Astrocyte (in vitro differentiated cells and primary cell): Measurements from ENCODE around the gene DPEP3. TPM values are rescaled to one million over a fixed set of nuclear protein-coding genes. Genes with fewer than 3 reads are reported as not detected.
A peak's percentile ranks its signal among the peaks of the same experiment; 100 is the strongest.
"Not testable (repeated sequence)": the region's sequence is repeated elsewhere in the genome, so short reads cannot be mapped to it uniquely, and the experiment has no call there.

ENCODE experiments used
- DNase-seq: peaks from one replicate; pipeline ENCODE4 v3.0.0-alpha.2; 2010; ENCODE audit warnings: low read depth
- FAIRE-seq: peaks from 2 replicates; lab custom pipeline; 2011; peaks lifted over from hg19 to GRCh38; lab: Jason Lieb, UNC
- H2AFZ ChIP-seq: 2 replicates; pipeline ENCODE4 v1.6.0; 2012; ENCODE audit warnings: low read depth, low read length, inconsistent platforms
- H3K27ac ChIP-seq: 2 replicates; pipeline ENCODE4 v1.5.1; 2011; ENCODE audit warnings: low read depth, low read length, inconsistent platforms
- H3K27me3 ChIP-seq: 2 replicates; pipeline ENCODE4 v1.6.0; 2011; ENCODE audit warnings: low read length, inconsistent platforms; ENCODE audit not compliant: insufficient read depth
- H3K36me3 ChIP-seq: 2 replicates; pipeline ENCODE4 v1.5.1; 2011; ENCODE audit warnings: low read length, inconsistent platforms; ENCODE audit not compliant: insufficient read depth
- H3K4me1 ChIP-seq: 2 replicates; pipeline ENCODE4 v1.5.1; 2011; ENCODE audit warnings: low read length, inconsistent platforms; ENCODE audit not compliant: insufficient read depth
- H3K4me2 ChIP-seq: 2 replicates; pipeline ENCODE4 v1.6.0; 2012; ENCODE audit warnings: low read length, inconsistent platforms
- H3K4me3 ChIP-seq: 2 replicates; pipeline ENCODE4 v1.5.1; 2011; ENCODE audit warnings: low read depth, mild to moderate bottlenecking, low read length, inconsistent platforms; ENCODE audit not compliant: insufficient read depth
- H3K79me2 ChIP-seq: 2 replicates; pipeline ENCODE4 v1.6.0; 2012; ENCODE audit warnings: mild to moderate bottlenecking, low read length, inconsistent platforms; ENCODE audit not compliant: insufficient read depth
- H3K9ac ChIP-seq: 2 replicates; pipeline ENCODE4 v1.6.0; 2012; ENCODE audit warnings: mild to moderate bottlenecking, low read length, inconsistent platforms
- H3K9me3 ChIP-seq: 2 replicates; pipeline ENCODE4 v1.5.1; 2012; ENCODE audit warnings: low read depth, mild to moderate bottlenecking, low read length, inconsistent platforms; ENCODE audit not compliant: insufficient read depth
- H4K20me1 ChIP-seq: 2 replicates; pipeline ENCODE4 v1.6.0; 2012; ENCODE audit warnings: low read length, inconsistent platforms; ENCODE audit not compliant: insufficient read depth
- H3K27ac Mint-ChIP-seq: one replicate; pipeline ENCODE4 v1.8.0; 2021; ENCODE audit warnings: mild to moderate bottlenecking, mixed read lengths; ENCODE audit not compliant: unreplicated experiment
- H3K27me3 Mint-ChIP-seq: one replicate; pipeline ENCODE4 v1.8.0; 2021; ENCODE audit warnings: low read depth, mixed read lengths; ENCODE audit not compliant: unreplicated experiment
- H3K36me3 Mint-ChIP-seq: one replicate; pipeline ENCODE4 v1.8.0; 2021; ENCODE audit warnings: low read depth, mixed read lengths; ENCODE audit not compliant: unreplicated experiment
- H3K4me1 Mint-ChIP-seq: one replicate; pipeline ENCODE4 v1.8.0; 2021; ENCODE audit warnings: low read depth, mixed read lengths; ENCODE audit not compliant: unreplicated experiment
- H3K4me3 Mint-ChIP-seq: one replicate; pipeline ENCODE4 v1.8.0; 2021; ENCODE audit warnings: mild to moderate bottlenecking, moderate library complexity, mixed read lengths; ENCODE audit not compliant: unreplicated experiment
- H3K9me3 Mint-ChIP-seq: one replicate; pipeline ENCODE4 v1.8.0; 2021; ENCODE audit warnings: mild to moderate bottlenecking, mixed read lengths; ENCODE audit not compliant: unreplicated experiment
- EZH2 ChIP-seq: IDR thresholded peaks from 2 replicates; pipeline ENCODE4 v1.6.1; 2012; ENCODE audit warnings: mild to moderate bottlenecking, low read length, inconsistent platforms; ENCODE audit not compliant: insufficient read depth
- total RNA-seq: library from RNA; stranded (reverse); gene quantifications from 2 replicates; pipeline ENCODE4 v1.2.1, GENCODE V29; 2021
- TF ChIP-seq, protein P1 (sequence below): IDR thresholded peaks from 2 replicates; pipeline ENCODE4 v1.5.1; 2011; ENCODE audit warnings: low read depth, mild to moderate bottlenecking, inconsistent platforms, low read length, moderate library complexity; ENCODE audit not compliant: insufficient read depth

Gene DPEP3
- total RNA-seq, 1 donor from 2014 or later = not detected

DNA sequence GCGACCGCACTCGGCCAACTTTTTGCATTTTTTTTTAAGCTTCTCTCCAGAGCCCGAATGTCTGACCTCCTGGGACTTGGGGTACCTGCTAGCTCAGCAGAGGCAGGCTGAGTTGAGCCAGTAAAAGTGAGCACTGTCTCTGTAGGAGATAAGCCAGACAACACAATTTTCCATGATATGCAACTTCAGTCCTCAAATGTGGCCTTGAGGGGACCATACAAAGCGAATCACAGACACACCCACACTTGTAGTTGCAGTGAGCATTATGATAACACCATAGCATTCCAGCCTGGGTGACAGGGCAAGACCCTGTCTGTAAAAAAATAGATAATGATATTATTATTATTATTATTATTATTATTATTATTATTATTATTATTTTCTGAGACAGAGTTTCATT lies 16.4 kb upstream of the DPEP3 start:
- no peak overlapping the region for H3K4me3 Mint-ChIP-seq

DNA sequence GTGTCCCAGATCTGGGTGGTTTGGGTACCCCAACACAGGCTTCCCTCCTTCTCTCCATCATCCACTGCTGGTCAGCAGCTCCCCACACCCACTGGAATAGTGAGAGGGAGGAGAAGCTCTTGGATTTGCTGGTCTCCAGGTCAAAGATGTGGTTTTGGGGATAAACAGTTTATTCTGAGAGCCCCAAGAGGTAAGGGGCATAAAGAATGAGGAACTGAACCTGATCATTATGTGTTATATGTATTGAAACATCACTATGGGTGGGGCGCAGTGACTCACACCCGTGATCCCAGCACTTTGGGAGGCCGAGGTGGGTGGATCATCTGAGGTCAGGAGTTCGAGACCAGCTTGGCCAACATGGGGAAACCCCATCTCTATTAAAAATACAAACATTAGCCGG lies 15.1 kb upstream of the DPEP3 start:
- Histone ChIP-seq H3K4me3 (no peak overlapping the region), H2AFZ (no peak overlapping the region), H3K79me2 (no peaks in the 10 kb centered on the region), H3K27me3 (peaks cover 3% of the 10 kb centered on the region), H3K9me3 (no peaks in the 10 kb centered on the region), H3K9ac (no peak overlapping the region), H3K4me1 (no peaks in the 10 kb centered on the region), H3K36me3 (no peaks in the 10 kb centered on the region), H3K27ac (no peak overlapping the region), H3K4me2 (no peak overlapping the region), H4K20me1 (no peaks in the 10 kb centered on the region)
- TF ChIP-seq, protein P1, sequence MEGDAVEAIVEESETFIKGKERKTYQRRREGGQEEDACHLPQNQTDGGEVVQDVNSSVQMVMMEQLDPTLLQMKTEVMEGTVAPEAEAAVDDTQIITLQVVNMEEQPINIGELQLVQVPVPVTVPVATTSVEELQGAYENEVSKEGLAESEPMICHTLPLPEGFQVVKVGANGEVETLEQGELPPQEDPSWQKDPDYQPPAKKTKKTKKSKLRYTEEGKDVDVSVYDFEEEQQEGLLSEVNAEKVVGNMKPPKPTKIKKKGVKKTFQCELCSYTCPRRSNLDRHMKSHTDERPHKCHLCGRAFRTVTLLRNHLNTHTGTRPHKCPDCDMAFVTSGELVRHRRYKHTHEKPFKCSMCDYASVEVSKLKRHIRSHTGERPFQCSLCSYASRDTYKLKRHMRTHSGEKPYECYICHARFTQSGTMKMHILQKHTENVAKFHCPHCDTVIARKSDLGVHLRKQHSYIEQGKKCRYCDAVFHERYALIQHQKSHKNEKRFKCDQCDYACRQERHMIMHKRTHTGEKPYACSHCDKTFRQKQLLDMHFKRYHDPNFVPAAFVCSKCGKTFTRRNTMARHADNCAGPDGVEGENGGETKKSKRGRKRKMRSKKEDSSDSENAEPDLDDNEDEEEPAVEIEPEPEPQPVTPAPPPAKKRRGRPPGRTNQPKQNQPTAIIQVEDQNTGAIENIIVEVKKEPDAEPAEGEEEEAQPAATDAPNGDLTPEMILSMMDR = no peak
- TF ChIP-seq EZH2 = no peak
- Mint-ChIP-seq H3K27me3 (peaks cover 23% of the 10 kb centered on the region), H3K4me1 (peaks cover 3% of the 10 kb centered on the region), H3K4me3 (no peak overlapping the region), H3K27ac (no peak overlapping the region), H3K36me3 (peaks cover 2% of the 10 kb centered on the region), H3K9me3 (no peaks in the 10 kb centered on the region)
- FAIRE-seq (no peak), DNase-seq (no peak)

More for the DNA sequence above, 16.4 kb upstream of the DPEP3 start:
- H4K20me1 ChIP-seq = no peaks in the 10 kb centered on the region
- H3K9ac ChIP-seq = no peak overlapping the region
- Mint-ChIP-seq H3K9me3 (no peaks in the 10 kb centered on the region), H3K36me3 (peaks cover under 1% of the 10 kb centered on the region), H3K27ac (no peak overlapping the region), H3K4me1 (peaks cover 4% of the 10 kb centered on the region), H3K27me3 (peaks cover 15% of the 10 kb centered on the region)
- FAIRE-seq (no peak), DNase-seq (no peak)
- no peak overlapping the region for H3K4me3 ChIP-seq
- H3K4me2 ChIP-seq = no peak overlapping the region
- TF ChIP-seq, protein P1 = no peak
- TF ChIP-seq EZH2 = no peak
- no peak overlapping the region for H2AFZ ChIP-seq
- H3K36me3 ChIP-seq = no peaks in the 10 kb centered on the region
- H3K79me2 ChIP-seq = no peaks in the 10 kb centered on the region
- H3K9me3 ChIP-seq = no peaks in the 10 kb centered on the region
- no peaks in the 10 kb centered on the region for H3K4me1 ChIP-seq
- peaks cover 3% of the 10 kb centered on the region for H3K27me3 ChIP-seq
- H3K27ac ChIP-seq = no peak overlapping the region

DNA sequence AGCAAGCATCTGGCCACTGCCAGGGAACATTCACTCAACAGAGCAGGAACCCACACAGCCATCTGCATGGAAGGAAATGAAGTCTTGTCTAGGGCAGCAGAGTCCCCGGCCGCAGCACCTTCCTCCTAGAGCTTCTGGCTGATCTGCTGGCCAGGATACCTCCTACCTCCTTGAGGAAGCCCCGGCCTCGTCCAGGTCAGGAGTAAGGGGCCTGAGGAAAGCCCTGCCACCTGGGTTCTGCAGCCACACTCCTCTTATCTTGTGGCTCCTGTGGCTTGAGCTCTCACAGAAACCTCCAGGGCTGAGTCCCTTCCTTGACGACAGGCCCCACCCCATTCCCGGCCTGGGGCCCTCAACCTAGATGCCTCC lies 13.7 kb upstream of the DPEP3 start:
- not testable (repeated sequence) for H3K36me3 Mint-ChIP-seq, H3K27me3 ChIP-seq, H3K79me2 ChIP-seq, H3K4me1 Mint-ChIP-seq, H3K4me3 Mint-ChIP-seq, H3K4me3 ChIP-seq, H3K4me2 ChIP-seq, H3K9me3 Mint-ChIP-seq, H3K27ac Mint-ChIP-seq, H3K27ac ChIP-seq, H3K9ac ChIP-seq, H3K36me3 ChIP-seq, H4K20me1 ChIP-seq, DNase-seq, FAIRE-seq, H3K4me1 ChIP-seq, H3K9me3 ChIP-seq
- H2AFZ ChIP-seq = peak overlapping the region; percentile 59
- peaks cover 29% of the 10 kb centered on the region for H3K27me3 Mint-ChIP-seq
